NCI-H226 (cell line): Measurements from ENCODE around the gene OXA1L.
"Not testable (repeated sequence)": the region's sequence is repeated elsewhere in the genome, so short reads cannot be mapped to it uniquely, and the experiment has no call there.

Experiments
- DNase-seq: peaks from one replicate; pipeline ENCODE4 v3.0.0-alpha.2; 2015

The OXA1L gene

GRCh38 chr14:22766457-22767322, at the start of gene OXA1L:
Gene OXA1L (plus strand): TSS chr14:22766688. CDS start chr14:22766702, 14 bp downstream.
- peak; percentile 96 for DNase-seq

GRCh38 chr14:22718091-22718490, 48.4 kb upstream of the OXA1L start:
- no peak for DNase-seq

GRCh38 chr14:22721213-22721612, 45.3 kb upstream of the OXA1L start:
- no peak for DNase-seq

- DNase-seq: no peak
Observed at GRCh38 chr14:22723815-22724214, 42.7 kb upstream of the OXA1L start.

- not testable (repeated sequence) for DNase-seq
Observed at GRCh38 chr14:22724847-22725246, 41.6 kb upstream of the OXA1L start.

GRCh38 chr14:22725374-22725773, 41.1 kb upstream of the OXA1L start:
- DNase-seq: not testable (repeated sequence)

GRCh38 chr14:22726012-22726411, 40.5 kb upstream of the OXA1L start:
- no peak for DNase-seq

GRCh38 chr14:22732062-22732461, 34.4 kb upstream of the OXA1L start:
- DNase-seq: not testable (repeated sequence)

- DNase-seq: no peak
Observed at GRCh38 chr14:22733829-22734228, 32.7 kb upstream of the OXA1L start.

- no peak for DNase-seq
Observed at GRCh38 chr14:22735096-22735495, 31.4 kb upstream of the OXA1L start.

GRCh38 chr14:22736384-22736783, 30.1 kb upstream of the OXA1L start:
- not testable (repeated sequence) for DNase-seq

GRCh38 chr14:22737052-22737451, 29.4 kb upstream of the OXA1L start:
- no peak for DNase-seq

- peak; percentile 49 for DNase-seq
Observed at GRCh38 chr14:22739423-22739822, 27.1 kb upstream of the OXA1L start.

- no peak for DNase-seq
Observed at GRCh38 chr14:22740020-22740419, 26.5 kb upstream of the OXA1L start.

GRCh38 chr14:22747769-22748168, 18.7 kb upstream of the OXA1L start:
- DNase-seq: no peak

- no peak for DNase-seq
Observed at GRCh38 chr14:22748206-22748605, 18.3 kb upstream of the OXA1L start.

GRCh38 chr14:22748631-22749068, 17.8 kb upstream of the OXA1L start:
- no peak for DNase-seq

- DNase-seq: peak; percentile 46
Observed at GRCh38 chr14:22752422-22752821, 14.1 kb upstream of the OXA1L start.

- no peak for DNase-seq
Observed at GRCh38 chr14:22753586-22753985, 12.9 kb upstream of the OXA1L start.

- not testable (repeated sequence) for DNase-seq
Observed at GRCh38 chr14:22757972-22758650, 8.4 kb upstream of the OXA1L start.

- no peak for DNase-seq
Observed at GRCh38 chr14:22761734-22762133, 4.8 kb upstream of the OXA1L start.

GRCh38 chr14:22764382-22764781, 2.1 kb upstream of the OXA1L start:
- DNase-seq: no peak

- no peak for DNase-seq
Observed at GRCh38 chr14:22767323-22767589, 768 bp downstream of the OXA1L start.

GRCh38 chr14:22768947-22769346, 2.5 kb downstream of the OXA1L start:
- no peak for DNase-seq
